Measurements from ENCODE around the gene CD82. TPM values are rescaled to one million over a fixed set of nuclear protein-coding genes. Genes with fewer than 3 reads are reported as not detected.
"Not testable (repeated sequence)": the region's sequence is repeated elsewhere in the genome, so short reads cannot be mapped to it uniquely, and the experiment has no call there.

CD82 gene
- total RNA-seq, 1 donor from 2014 or later: 67.6 TPM

- no peak for DNase-seq (ENCODE audit: low spot score)
These were observed 6.1 kb upstream of the CD82 start for GRCh38 chr11:44559207-44559939.

- not testable (repeated sequence) for DNase-seq (ENCODE audit: low spot score)
These were observed 5.5 kb upstream of the CD82 start for GRCh38 chr11:44559940-44560300.

GRCh38 chr11:44561275-44561805 is 4.1 kb upstream of the CD82 start:
- DNase-seq (ENCODE audit: low spot score): no peak

GRCh38 chr11:44561964-44562734 is 3.3 kb upstream of the CD82 start:
- no peak for DNase-seq (ENCODE audit: low spot score)

GRCh38 chr11:44562845-44563460 is 2.5 kb upstream of the CD82 start:
- DNase-seq (ENCODE audit: low spot score): no peak

- no peak for DNase-seq (ENCODE audit: low spot score)
These were observed 1.8 kb upstream of the CD82 start for GRCh38 chr11:44563711-44564110.

GRCh38 chr11:44564166-44564565 is 1.3 kb upstream of the CD82 start:
- DNase-seq (ENCODE audit: low spot score): no peak

- DNase-seq (ENCODE audit: low spot score): peak; percentile 94
These were observed 723 bp upstream of the CD82 start for GRCh38 chr11:44564670-44565210.

- DNase-seq (ENCODE audit: low spot score): no peak
These were observed 788 bp downstream of the CD82 start for GRCh38 chr11:44565953-44566949.

GRCh38 chr11:44566952-44567875 is 1.8 kb downstream of the CD82 start:
- DNase-seq (ENCODE audit: low spot score): no peak

- no peak for DNase-seq (ENCODE audit: low spot score)
These were observed 2.4 kb downstream of the CD82 start for GRCh38 chr11:44567876-44568256.

GRCh38 chr11:44568331-44568657 is 2.8 kb downstream of the CD82 start:
- no peak for DNase-seq (ENCODE audit: low spot score)

- no peak for DNase-seq (ENCODE audit: low spot score)
These were observed 3.4 kb downstream of the CD82 start for GRCh38 chr11:44568658-44569473.

- no peak for DNase-seq (ENCODE audit: low spot score)
These were observed 5.1 kb downstream of the CD82 start for GRCh38 chr11:44570411-44571155.

- no peak for DNase-seq (ENCODE audit: low spot score)
These were observed 6.4 kb downstream of the CD82 start for GRCh38 chr11:44571871-44572270.

GRCh38 chr11:44572436-44572835 is 7.0 kb downstream of the CD82 start:
- DNase-seq (ENCODE audit: low spot score): no peak

GRCh38 chr11:44572884-44573283 is 7.4 kb downstream of the CD82 start:
- no peak for DNase-seq (ENCODE audit: low spot score)

GRCh38 chr11:44573333-44573732 is 7.9 kb downstream of the CD82 start:
- DNase-seq (ENCODE audit: low spot score): no peak

All from mesenteric fat pad (tissue), 1 donor.